Choroid plexus epithelial cell (primary cell): ENCODE results near the gene PTK6.
"Not testable (repeated sequence)": the region's sequence is repeated elsewhere in the genome, so short reads cannot be mapped to it uniquely, and the experiment has no call there.

Source experiments
- DNase-seq: peaks from one replicate; pipeline ENCODE4 v3.0.0-alpha.2; 2010; ENCODE audit warnings: low read depth
- H3K4me3 ChIP-seq: 2 replicates; pipeline ENCODE4 v1.5.1; 2011; ENCODE audit warnings: low read depth, mild to moderate bottlenecking, control low read depth, low read length, moderate library complexity
- CTCF ChIP-seq: conservative IDR thresholded peaks from 2 replicates; pipeline ENCODE4 v1.5.1; 2011; ENCODE audit warnings: low read depth, mild to moderate bottlenecking, control low read depth, inconsistent platforms, low read length, moderate library complexity

The PTK6 gene

GRCh38 chr20:63519668-63520503 lies 17.3 kb downstream of the PTK6 start:
- no peak for DNase-seq
- peak; percentile 25 for TF ChIP-seq CTCF
- peak overlapping the region; percentile 82 for H3K4me3 ChIP-seq

- peak overlapping the region; percentile 82 for H3K4me3 ChIP-seq
- no peak for DNase-seq
- TF ChIP-seq CTCF = no peak
Measured at GRCh38 chr20:63518946-63519667, 18.1 kb downstream of the PTK6 start.

GRCh38 chr20:63518351-63518861 lies 18.8 kb downstream of the PTK6 start:
- peak; percentile 41 for TF ChIP-seq CTCF
- no peak overlapping the region for H3K4me3 ChIP-seq
- DNase-seq = no peak

- no peak for TF ChIP-seq CTCF
- DNase-seq = no peak
- H3K4me3 ChIP-seq = no peak overlapping the region
Measured at GRCh38 chr20:63517376-63518309, 19.5 kb downstream of the PTK6 start.

GRCh38 chr20:63514520-63514919 lies 22.7 kb downstream of the PTK6 start:
- DNase-seq, H3K4me3 ChIP-seq: not testable (repeated sequence)

GRCh38 chr20:63513207-63513606 lies 24.0 kb downstream of the PTK6 start:
- TF ChIP-seq CTCF = no peak
- no peak overlapping the region for H3K4me3 ChIP-seq
- no peak for DNase-seq

- H3K4me3 ChIP-seq = no peak overlapping the region
- no peak for TF ChIP-seq CTCF
- DNase-seq = no peak
Measured at GRCh38 chr20:63509088-63509564, 28.1 kb downstream of the PTK6 start.
